DMS153 treated with DMSO at 0.1 percent for 48 hours (cell line): ENCODE results near the gene PCYT1B.

Experiments used
- DNase-seq: peaks from one replicate; lab custom pipeline; 2025; ENCODE audit not compliant: unreplicated experiment; lab: John Stamatoyannopoulos, UW

PCYT1B gene

GRCh38 chrX:24536551-24536950, 110.6 kb downstream of the PCYT1B start:
- no peak for DNase-seq

- DNase-seq: no peak
These were observed 118.5 kb downstream of the PCYT1B start for GRCh38 chrX:24528605-24529004.

- DNase-seq: no peak
These were observed 120.5 kb downstream of the PCYT1B start for GRCh38 chrX:24526616-24527015.

GRCh38 chrX:24525455-24525854, 121.7 kb downstream of the PCYT1B start:
- DNase-seq: no peak

- DNase-seq: no peak
These were observed 126.7 kb downstream of the PCYT1B start for GRCh38 chrX:24520472-24520871.

- no peak for DNase-seq
These were observed 131.7 kb downstream of the PCYT1B start for GRCh38 chrX:24515447-24515846.

- DNase-seq: no peak
These were observed 133.7 kb downstream of the PCYT1B start for GRCh38 chrX:24513416-24513815.

GRCh38 chrX:24508375-24508774, 138.8 kb downstream of the PCYT1B start:
- DNase-seq: no peak
